Colon (tissue), 2 donors: ENCODE measurements around the gene ELOVL5.

Experiments used
- FAIRE-seq: peaks from 2 replicates; lab custom pipeline; 2012; peaks lifted over from hg19 to GRCh38; lab: Jason Lieb, UNC
- donor health status: control.
- donor health status: control.

The ELOVL5 gene

DNA sequence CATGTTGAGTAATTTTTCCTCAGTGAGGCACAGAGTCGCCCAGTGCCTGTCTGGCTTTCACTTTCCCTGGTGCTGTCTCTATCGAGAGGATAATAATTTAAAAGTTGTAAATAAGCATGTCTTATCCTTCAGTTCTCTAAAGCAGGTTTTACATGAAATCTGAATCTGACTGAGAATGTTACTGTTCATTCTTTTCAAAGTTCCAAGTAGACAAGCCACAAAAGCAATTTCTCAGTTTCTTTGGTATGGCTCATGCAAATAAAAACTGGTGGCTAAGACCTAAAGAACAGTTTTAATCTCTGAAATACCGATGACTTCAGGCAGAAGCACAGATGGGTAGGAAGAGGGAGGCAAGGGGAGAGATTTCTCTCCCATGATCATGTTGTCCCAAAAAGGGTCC lies 112.5 kb downstream of the ELOVL5 start:
- no peak for FAIRE-seq

DNA sequence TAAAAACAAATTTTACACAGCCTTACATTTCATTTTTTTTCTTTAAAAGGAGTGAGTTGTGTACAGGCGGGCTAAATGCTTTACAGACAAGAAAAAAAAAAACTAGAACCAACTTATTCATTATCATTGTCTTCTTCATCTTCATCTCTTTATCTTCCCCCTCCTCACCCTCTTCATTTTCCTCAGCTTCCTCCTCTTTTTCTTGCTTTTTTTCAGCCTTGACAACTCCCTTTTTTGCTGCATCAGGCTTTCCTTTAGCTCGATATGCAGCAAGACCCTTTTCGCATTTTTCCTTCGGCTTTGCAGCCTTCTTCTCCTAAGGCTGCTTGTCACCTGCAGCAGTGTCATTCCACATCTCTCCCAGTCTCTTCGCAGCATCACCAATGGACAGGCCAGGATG lies 113.2 kb downstream of the ELOVL5 start:
- no peak for FAIRE-seq

DNA sequence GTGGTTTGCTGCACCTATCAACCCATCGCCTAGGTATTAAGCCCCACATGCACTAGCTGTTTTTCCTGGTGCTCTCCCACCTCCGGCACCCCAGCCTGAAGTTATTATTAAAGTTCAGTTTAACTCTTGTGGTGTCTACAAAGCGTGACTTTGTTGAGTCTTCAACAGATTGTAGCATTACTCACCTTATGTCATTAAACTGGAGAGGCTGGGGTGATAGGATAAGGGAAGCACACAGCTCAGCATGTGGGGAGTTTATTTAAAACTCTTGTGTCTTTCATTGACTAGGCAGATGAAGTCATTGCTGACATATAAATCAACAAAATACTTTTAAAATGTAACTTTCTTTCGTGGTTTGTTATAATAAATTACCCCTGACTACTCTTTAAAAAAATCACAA lies 115.4 kb downstream of the ELOVL5 start:
- no peak for FAIRE-seq

DNA sequence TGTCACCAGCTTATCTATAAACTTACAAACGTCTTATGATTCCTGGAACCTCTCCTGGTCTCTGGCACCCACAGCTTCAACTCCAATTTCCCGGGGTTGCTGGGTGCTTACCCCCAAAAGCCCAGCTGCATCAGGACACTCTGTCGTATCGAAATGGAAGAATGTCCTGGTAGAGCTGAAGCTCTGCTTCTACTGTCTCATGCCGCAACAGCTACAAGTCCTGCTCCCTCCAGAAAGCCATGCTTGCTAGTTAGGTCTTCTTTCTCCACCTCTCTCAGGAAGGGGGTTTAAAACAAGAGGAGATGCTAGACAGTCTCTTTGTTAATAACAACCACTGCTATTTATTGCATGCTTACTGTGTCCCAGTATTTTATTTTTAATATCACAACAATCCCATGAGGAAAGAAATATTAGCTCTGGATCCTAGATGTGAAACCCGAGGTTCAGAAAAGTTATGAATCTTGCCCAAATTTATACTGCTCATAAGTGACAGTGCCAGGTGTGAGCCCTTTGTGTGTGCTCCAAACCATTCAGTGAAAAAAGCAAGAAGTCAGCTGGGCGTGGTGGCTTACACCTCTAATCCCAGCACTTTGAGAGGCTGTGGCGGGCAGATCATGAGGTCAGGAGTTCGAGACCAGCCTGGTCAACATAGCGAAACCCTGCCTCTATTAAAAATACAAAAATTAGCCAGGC lies 117.8 kb downstream of the ELOVL5 start:
- no peak for FAIRE-seq

DNA sequence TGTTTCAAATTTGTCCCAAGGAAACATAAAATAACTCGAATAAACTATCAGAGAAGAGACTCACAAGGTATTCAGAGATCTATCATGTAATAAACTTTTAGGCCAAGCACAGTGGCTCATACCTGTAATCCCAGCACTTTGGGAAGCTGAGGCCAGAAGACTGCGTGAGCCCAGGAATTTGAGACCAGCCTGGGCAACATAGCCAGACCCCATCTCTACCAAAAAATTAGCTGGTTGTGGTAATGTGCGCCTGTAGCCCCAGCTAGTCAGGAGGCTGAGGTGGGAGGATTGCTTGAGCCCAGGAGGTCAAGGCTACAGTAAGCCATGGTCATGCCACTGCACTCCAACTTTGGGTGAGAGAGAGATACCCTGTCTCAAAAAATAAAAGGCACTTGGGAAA lies 120.9 kb downstream of the ELOVL5 start:
- no peak for FAIRE-seq

DNA sequence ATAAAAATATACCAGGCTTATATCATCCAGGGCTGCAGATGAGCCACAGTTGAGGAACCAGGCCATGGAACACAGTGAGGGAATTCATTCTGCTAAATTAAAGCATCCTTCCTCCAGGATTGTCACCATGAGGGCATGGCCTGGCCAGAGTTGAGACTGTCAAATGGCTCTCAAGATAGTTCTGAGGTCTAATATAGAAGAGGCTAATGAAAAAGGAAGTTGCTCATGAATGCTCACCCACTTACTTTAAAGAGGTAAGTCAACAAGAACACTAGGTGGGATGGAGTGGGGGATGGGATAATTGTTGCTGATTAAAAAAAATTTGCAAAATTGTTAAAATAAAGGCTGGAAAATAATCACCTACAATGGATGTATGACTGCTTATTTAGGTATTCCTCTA lies 128.1 kb downstream of the ELOVL5 start:
- no peak for FAIRE-seq
